ENCODE results near the gene IMPG2. TPM values are rescaled to one million over a fixed set of nuclear protein-coding genes. Genes with fewer than 3 reads are reported as not detected.

Gene IMPG2
- polyA plus RNA-seq, 1 donor (not counting 4 experiments of a cell fraction or from before 2014, with no cell fraction given) = 0.16 TPM

- Histone ChIP-seq H3K79me2 (ENCODE audit: control insufficient read depth, insufficient read depth, low read length) (no peaks in the 10 kb centered on the region), H4K20me1 (ENCODE audit: control insufficient read depth, extremely low read depth, insufficient read depth, low read length) (no peaks in the 10 kb centered on the region), H3K9me1 (ENCODE audit: control insufficient read depth, extremely low read depth, insufficient read depth, low read length) (no peaks in the 10 kb centered on the region), H3K4me2 (ENCODE audit: control insufficient read depth, extremely low read depth, insufficient read depth, low read depth, low read length) (no peak overlapping the region), H3K9ac (ENCODE audit: control insufficient read depth, extremely low read depth, insufficient read depth, low read length) (no peak overlapping the region), H3K4me1 (ENCODE audit: control insufficient read depth, extremely low read depth, insufficient read depth, low read length) (no peaks in the 10 kb centered on the region), H2AFZ (ENCODE audit: control insufficient read depth, low read length) (no peak overlapping the region), H3K27me3 (ENCODE audit: control insufficient read depth, extremely low read depth, insufficient read depth, low read length) (no peaks in the 10 kb centered on the region), H3K27ac (ENCODE audit: control insufficient read depth, insufficient read depth, low read length) (no peak overlapping the region), H3K36me3 (ENCODE audit: control insufficient read depth in 2 of 2, extremely low read depth in 1 of 2, insufficient read depth in 2 of 2, low read length in 2 of 2) (no peaks in the 10 kb centered on the region), H3K4me3 (ENCODE audit: control insufficient read depth in 2 of 3, extremely low read depth in 1 of 3, insufficient read depth in 2 of 3, low read depth in 1 of 3, low read length in 3 of 3) (no peak overlapping the region), H3K9me3 (ENCODE audit: control insufficient read depth, low read depth, low read length) (no peaks in the 10 kb centered on the region)
- dilution Hi-C loops (cut with MboI; ENCODE audit: extremely low pct_ligation_motif_present, low sequenced_read_pairs) = no loop called here
- TF ChIP-seq EZH2 (IDR thresholded peaks at IDR 0.05; ENCODE audit: low read length) (no peak), CTCF (optimal IDR thresholded peaks at IDR 0.05 in 1 of 3, IDR thresholded peaks at IDR 0.05 in 1 of 3, conservative IDR thresholded peaks at IDR 0.05 in 1 of 3; ENCODE audit: extremely low read depth in 1 of 3, insufficient read depth in 2 of 3, low read length in 3 of 3) (no peak)
- FAIRE-seq (no peak), DNase-seq (ENCODE audit: low read depth, low spot score) (no peak)
Observed at GRCh38 chr3:101325393-101326134, 5.2 kb upstream of the IMPG2 start.

- no peak overlapping the region for H3K4me2 ChIP-seq (ENCODE audit: control insufficient read depth, extremely low read depth, insufficient read depth, low read depth, low read length)
- DNase-seq (ENCODE audit: low read depth, low spot score) = no peak
- no peaks in the 10 kb centered on the region for H3K27me3 ChIP-seq (ENCODE audit: control insufficient read depth, extremely low read depth, insufficient read depth, low read length)
- no peak overlapping the region for H3K4me3 ChIP-seq (ENCODE audit: control insufficient read depth in 2 of 3, extremely low read depth in 1 of 3, insufficient read depth in 2 of 3, low read depth in 1 of 3, low read length in 3 of 3)
- no peak overlapping the region for H3K9ac ChIP-seq (ENCODE audit: control insufficient read depth, extremely low read depth, insufficient read depth, low read length)
- no peaks in the 10 kb centered on the region for H3K9me3 ChIP-seq (ENCODE audit: control insufficient read depth, low read depth, low read length)
- no peaks in the 10 kb centered on the region for H3K4me1 ChIP-seq (ENCODE audit: control insufficient read depth, extremely low read depth, insufficient read depth, low read length)
- no peak for TF ChIP-seq EZH2 (IDR thresholded peaks at IDR 0.05; ENCODE audit: low read length)
- no peak for TF ChIP-seq CTCF (optimal IDR thresholded peaks at IDR 0.05 in 1 of 3, IDR thresholded peaks at IDR 0.05 in 1 of 3, conservative IDR thresholded peaks at IDR 0.05 in 1 of 3; ENCODE audit: extremely low read depth in 1 of 3, insufficient read depth in 2 of 3, low read length in 3 of 3)
- no peaks in the 10 kb centered on the region for H4K20me1 ChIP-seq (ENCODE audit: control insufficient read depth, extremely low read depth, insufficient read depth, low read length)
- FAIRE-seq = no peak
- no peaks in the 10 kb centered on the region for H3K9me1 ChIP-seq (ENCODE audit: control insufficient read depth, extremely low read depth, insufficient read depth, low read length)
- dilution Hi-C loops (cut with MboI; ENCODE audit: extremely low pct_ligation_motif_present, low sequenced_read_pairs) = no loop called here
- H3K79me2 ChIP-seq (ENCODE audit: control insufficient read depth, insufficient read depth, low read length) = no peaks in the 10 kb centered on the region
- no peak overlapping the region for H3K27ac ChIP-seq (ENCODE audit: control insufficient read depth, insufficient read depth, low read length)
- no peaks in the 10 kb centered on the region for H3K36me3 ChIP-seq (ENCODE audit: control insufficient read depth in 2 of 2, extremely low read depth in 1 of 2, insufficient read depth in 2 of 2, low read length in 2 of 2)
- H2AFZ ChIP-seq (ENCODE audit: control insufficient read depth, low read length) = no peak overlapping the region
Observed at GRCh38 chr3:101319531-101319930, 844 bp downstream of the IMPG2 start.
